HG03025 (cell line): ENCODE measurements around the gene MAP6D1.
"Not testable (repeated sequence)": the region's sequence is repeated elsewhere in the genome, so short reads cannot be mapped to it uniquely, and the experiment has no call there.

ENCODE experiments used
- ATAC-seq: cut with Tn5 transposase; IDR thresholded peaks from one replicate; pipeline ENCODE4 v1.9.1; 2021; ENCODE audit warnings: mild to moderate bottlenecking, moderate library complexity; ENCODE audit not compliant: unreplicated experiment, low FRiP score

MAP6D1 gene

DNA sequence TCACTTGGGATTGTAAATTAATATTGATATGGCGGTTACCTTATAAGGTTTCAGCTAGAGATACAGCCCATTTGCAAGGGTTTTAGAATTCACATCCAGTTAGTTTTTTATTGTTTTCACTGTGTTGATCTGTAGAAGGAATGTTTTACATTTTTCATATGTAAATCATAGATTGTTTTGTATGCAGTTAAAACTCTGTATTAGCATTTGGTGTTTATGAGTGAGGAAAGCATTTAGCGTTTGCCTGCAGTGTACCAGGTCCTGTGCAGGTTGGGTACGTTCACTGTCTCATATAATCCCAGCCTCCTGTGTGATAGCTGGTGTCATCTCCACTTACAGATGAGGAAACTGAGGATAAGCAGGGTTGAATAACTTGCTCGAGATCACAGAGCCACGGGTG is 23.8 kb downstream of the MAP6D1 start:
- ATAC-seq = no peak

- no peak for ATAC-seq
These were observed 25.0 kb downstream of the MAP6D1 start for GRCh38 chr3:183800243-183800863.

GRCh38 chr3:183799461-183799860 is 25.9 kb downstream of the MAP6D1 start:
- no peak for ATAC-seq

- no peak for ATAC-seq
These were observed 27.4 kb downstream of the MAP6D1 start for GRCh38 chr3:183797996-183798395.

DNA sequence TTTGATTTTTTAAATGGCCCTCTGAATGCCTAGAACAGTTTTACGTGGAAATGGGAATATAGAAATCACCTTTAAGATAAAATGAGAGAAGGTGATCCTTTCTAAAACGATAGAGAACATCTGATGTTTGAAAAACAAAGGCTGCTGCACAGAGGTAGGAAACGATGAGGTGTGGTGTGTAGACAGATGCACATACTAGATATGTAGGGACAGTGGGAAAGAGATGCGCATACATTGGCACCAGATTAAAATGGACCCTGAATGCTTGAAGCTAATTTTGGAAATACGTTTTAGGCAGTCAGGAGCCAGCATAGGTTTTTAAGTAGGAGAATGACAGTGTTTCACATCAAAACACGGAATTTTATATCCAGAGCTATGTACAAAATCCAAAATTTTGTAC is 29.0 kb downstream of the MAP6D1 start:
- ATAC-seq = no peak

DNA sequence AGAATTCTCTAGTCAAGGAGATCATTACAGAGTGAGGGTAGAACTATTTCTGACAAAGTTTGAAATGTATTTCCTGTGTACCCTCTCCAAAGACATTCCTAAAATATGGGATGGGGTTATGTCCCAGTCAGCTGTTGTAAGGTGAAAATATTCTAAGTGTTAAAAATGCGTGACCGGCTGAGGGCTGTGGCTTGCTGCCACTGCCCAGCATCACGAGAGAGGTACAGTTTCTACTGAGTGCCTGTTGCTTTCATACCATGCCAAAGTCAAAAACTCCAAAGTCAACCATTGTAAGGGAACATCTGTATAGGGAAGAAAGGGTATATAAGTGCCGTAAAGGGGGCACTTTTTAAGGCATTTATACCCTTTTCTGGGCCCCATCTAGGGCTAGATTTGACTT is 30.9 kb downstream of the MAP6D1 start:
- no peak for ATAC-seq

DNA sequence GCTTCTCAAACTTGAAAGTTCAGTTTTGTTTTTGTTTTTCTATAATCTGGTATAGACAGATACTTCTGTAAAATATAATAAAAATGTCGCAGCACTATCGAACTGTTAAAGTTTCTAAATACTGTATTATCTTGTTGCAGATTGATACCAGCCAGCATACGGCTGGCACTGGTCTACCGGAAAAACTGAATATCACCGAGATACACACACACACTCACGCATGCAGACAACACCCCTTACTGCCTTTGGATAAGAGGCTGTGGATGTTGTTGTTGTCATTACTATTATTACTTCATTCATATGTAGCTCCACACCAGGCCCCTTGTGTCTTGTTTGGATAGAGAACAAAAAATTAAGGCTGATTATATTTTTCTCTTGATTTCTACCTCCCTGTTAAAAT is 32.4 kb downstream of the MAP6D1 start:
- no peak for ATAC-seq

GRCh38 chr3:183790700-183791099 is 34.7 kb downstream of the MAP6D1 start:
- ATAC-seq = no peak

DNA sequence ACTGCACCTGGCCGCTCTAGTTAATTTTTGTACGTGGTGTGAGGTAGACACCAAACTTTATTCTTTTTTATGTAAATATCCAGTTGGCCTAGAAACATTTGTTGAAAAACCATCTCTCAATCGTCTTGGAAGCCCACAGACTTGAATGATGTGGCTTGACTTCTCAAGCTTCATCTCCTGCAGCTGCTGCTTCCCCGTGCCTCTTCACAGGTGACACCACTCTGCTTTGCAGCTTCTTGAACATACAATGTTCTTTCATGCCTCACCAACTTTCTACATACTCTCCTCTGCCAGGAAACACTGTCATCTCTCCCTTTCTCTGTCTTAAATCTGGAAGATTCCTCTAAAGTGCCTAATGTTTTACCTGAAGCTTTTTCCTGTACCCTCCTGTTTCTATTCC is 35.6 kb downstream of the MAP6D1 start:
- no peak for ATAC-seq

DNA sequence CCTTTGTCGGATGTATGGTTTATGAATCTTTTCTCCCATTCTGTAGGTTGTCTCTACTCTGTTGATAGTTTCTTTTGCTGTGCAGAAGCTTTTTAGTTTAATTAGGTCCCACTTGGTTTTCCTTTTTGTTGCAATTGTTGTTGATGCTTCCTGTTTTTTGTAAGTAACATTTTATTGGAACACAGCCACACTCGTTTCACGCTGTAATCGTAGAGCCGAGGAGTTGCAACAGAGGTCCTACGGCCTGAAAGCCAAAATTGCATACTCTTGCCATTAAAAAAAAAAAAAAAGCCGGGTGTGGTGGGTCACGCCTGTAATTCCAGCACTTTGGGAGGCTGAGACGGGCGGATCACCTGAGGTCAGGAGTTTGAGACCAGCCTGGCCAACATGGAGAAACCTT is 40.9 kb downstream of the MAP6D1 start:
- not testable (repeated sequence) for ATAC-seq

DNA sequence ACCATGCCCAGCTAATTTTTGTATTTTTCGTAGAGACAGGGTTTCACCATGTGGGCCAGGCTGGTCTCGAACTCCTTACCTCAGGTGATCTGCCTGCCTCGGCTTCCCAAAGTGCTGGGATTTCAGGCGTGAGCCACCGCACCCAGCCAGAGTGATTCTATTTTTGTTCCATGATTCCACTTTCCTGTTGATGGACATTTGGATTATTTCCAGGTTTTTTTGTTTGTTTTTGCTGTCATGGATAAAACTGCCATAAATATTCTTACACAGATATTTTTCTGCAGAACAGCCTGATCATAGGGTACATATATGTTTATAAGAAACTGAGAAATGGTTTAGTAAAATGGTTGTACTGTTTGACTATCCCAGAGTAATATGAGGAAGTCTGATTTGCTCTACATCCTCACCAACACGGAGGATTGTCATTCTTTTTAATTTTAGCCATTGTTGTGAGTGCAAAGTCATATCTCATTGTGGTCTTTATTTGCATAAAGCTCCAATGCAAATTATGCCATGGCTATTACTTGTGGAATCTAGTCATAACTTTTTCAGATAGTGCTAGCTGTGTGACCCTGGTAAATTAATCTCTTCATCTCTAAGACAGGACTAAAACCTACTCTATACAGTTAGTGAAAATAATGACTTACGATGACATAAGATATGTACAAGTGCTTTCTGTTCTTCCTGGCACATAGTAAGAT is 42.7 kb downstream of the MAP6D1 start:
- no peak for ATAC-seq

DNA sequence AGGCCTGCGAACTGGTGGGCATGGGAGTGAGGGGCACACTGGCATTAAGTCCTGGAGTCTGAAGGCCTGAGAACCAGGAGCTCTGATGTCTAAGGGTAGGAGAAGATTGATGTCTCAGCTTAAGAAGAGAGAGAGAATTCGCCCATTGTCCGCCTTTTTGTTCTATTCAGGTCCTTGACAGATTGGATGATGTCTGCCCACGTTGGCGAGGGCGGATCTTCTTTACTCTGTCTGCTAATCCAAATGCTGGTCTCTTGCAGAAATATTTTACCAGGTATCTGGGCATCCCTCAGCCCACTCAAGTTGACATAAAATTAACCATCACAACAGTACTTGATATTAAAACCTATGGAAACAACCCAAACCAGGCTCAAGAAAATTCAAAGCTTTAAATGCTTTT is 44.1 kb downstream of the MAP6D1 start:
- no peak for ATAC-seq

DNA sequence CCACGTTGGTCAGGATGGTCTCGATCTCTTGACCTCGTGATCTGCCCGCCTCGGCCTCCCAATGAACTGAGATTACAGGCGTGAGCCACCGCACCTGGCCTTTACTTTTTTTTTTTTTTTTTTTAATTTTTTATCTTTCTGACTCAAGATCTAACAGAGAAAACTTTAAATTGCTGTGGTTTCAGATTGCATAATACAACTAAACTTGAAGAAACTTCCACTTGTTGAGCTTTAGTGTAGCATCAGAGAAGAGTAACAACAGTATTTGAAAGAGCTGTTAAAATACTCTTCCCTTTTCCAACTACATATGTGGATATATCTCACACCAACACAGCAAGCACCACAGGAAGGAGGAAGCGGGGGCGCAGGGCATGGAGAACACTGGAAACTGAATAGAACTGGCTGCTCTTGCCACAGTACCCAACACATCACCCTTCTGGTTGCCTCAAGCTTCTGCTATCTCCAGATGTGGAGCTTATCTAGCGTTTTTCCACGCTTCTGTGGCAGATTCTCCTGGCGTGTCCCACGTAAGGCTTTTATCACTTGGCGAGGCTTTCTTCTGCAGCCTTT is 45.4 kb downstream of the MAP6D1 start:
- no peak for ATAC-seq

DNA sequence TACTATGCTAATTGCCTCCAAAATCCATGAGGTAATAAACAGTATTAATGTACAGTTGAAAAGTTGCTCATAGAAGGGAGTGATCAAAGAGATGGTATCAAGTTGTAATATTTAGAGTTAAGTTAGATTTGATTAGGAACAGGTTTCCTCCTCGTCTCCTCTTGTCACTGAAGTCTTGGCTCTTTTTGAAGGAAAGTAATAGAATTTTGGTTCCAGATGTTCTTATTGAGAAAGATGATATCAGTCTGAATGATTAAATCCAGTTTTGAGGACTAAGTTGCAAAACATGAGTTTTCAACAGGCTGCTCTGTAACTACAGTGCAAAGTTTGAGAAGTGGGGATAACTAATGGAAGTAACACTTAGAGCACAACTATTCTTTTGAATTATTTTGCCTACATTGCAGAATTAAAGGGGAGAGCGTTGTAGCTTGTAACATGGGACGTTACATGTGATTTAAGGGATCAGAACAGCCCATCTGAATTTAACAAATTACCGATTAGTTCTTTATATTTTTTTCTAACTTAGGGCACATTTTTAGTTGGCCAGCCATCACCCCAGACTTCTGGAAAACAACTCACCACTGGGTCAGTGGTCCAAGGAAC is 48.3 kb downstream of the MAP6D1 start:
- ATAC-seq = no peak

DNA sequence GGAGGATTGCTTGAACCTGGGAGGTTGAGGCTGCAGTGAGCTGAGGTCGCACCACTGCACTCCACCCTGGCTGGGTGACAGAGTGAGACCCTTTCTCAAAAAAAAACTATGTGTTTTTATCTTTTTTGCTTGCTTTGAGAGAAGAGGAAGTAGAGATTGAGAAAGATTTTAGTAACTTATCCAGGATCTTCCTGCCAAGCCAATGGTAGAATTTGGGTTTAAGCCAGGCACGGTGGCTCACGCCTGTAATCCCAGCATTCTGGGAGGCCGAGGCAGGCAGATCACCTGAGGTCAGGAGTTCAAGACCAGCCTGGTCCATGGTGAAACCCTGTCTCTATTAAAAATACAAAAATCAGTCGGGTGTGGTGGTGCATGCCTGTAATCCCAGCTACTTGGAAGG is 48.9 kb downstream of the MAP6D1 start:
- ATAC-seq = not testable (repeated sequence)

DNA sequence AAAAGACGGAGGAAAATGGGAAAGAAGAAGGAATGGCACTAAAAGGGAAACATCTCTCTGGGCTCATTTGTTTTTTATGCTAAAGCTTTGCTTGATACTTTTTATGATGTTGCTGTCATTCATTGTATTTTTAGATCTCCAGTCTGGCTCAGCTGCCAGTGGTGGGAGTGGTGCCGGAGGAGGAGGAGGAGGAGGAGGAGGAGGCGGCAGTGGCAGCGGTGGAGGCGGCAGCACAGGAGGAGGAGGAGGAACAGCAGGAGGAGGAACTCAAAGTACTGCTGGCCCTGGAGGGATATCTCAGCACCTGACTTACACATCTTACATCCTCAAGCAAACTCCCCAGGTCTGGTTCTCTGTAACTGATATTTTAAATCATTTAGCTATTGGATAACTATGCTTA is 49.6 kb downstream of the MAP6D1 start:
- no peak for ATAC-seq

DNA sequence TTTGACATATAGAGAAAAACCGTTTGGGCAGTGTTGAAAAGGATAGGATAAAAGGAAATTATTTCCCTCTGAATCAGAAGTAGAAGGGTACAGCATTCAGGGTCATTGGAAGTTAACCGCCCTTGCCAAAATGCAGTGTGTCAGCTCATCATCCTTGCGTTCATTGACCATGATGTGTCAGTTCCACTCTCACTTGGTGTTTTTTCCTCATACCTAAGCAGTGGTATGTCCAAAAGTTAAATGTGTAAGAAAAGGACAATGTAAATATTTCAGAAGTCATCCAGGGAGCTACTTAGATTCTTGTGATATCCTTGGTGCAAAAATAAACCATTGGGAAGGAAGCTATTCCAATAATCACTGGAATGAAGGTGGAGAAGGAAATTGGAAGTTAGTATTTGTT is 50.7 kb downstream of the MAP6D1 start:
- no peak for ATAC-seq

DNA sequence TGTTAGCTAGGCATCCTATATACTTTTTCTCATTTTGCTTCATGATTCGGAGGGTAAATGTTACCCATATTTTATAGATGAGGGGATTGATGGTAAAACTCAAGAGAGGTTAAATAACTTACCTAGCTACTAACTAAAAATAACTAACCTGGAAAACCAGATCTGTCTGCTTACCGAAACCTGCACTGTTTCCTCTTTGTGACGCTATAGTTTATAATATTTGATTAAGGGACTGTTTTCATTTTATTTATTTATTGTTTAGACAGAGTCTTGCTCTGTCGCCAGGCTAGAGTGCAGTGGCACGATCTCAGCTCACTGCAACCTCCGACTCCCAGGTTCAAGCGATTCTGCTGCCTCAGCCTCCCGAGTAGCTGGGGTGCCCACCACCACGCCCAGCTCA is 55.9 kb downstream of the MAP6D1 start:
- no peak for ATAC-seq

- ATAC-seq = no peak
These were observed 57.3 kb downstream of the MAP6D1 start for GRCh38 chr3:183768114-183768513.

GRCh38 chr3:183766745-183767606 is 58.4 kb downstream of the MAP6D1 start:
- ATAC-seq = peak; percentile 59

DNA sequence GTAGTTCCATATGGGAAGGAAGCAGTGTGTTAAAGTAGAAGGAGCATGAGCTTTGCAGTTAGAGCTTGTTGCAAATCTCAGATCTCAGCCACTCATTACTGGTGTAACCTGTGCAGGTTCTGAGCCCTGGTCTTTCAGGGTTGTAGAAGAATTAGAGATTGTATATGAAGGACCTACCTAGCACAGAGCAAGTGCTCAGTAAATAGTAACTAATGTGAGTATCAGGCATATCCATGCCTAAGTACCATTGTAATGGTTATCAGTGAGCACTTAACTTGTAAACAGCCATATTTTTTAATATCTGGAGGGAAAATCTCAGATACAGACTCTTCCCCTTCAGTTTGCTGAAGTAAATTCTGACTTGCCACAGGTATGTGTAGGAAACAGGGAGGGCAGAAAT is 59.3 kb downstream of the MAP6D1 start:
- no peak for ATAC-seq
